Stimulated activated CD8-positive, alpha-beta memory T cell treated with anti-CD3 and anti-CD28 coated beads, Interleukin-4, amount 100 ng/mL, for 4 hours (primary cell): Measurements from ENCODE around the gene ERMARD.

ENCODE experiments used
- DNase-seq, 2 donors: peaks; one replicate each; pipeline ENCODE4 v3.0.0-alpha.2; 2020; ENCODE audit warnings: low read depth in 2 of 2, low spot score in 1 of 2

Gene ERMARD

GRCh38 chr6:169824848-169825557 is 73.6 kb downstream of the ERMARD start:
- no peak for DNase-seq

- no peak for DNase-seq
These were observed 74.3 kb downstream of the ERMARD start for GRCh38 chr6:169825558-169826225.

- DNase-seq = no peak
These were observed 75.3 kb downstream of the ERMARD start for GRCh38 chr6:169826697-169827096.

GRCh38 chr6:169827290-169827717 is 75.9 kb downstream of the ERMARD start:
- DNase-seq = no peak

GRCh38 chr6:169828176-169828575 is 76.8 kb downstream of the ERMARD start:
- DNase-seq = no peak

- DNase-seq = no peak
These were observed 78.4 kb downstream of the ERMARD start for GRCh38 chr6:169829786-169830185.

GRCh38 chr6:169830876-169831275 is 79.5 kb downstream of the ERMARD start:
- no peak for DNase-seq
